AML-193 (cell line): Measurements from ENCODE around the gene CAPN13.

ENCODE experiments used
- DNase-seq, 2 experiments: peaks; one replicate each; lab custom pipeline; 2025; lab: John Stamatoyannopoulos, UW

The CAPN13 gene

GRCh38 chr2:30786923-30787685 is 20.1 kb downstream of the CAPN13 start:
- DNase-seq, result no peak

GRCh38 chr2:30784682-30785081 is 22.6 kb downstream of the CAPN13 start:
- no peak for DNase-seq

GRCh38 chr2:30781961-30782533 is 25.2 kb downstream of the CAPN13 start:
- no peak for DNase-seq

- no peak for DNase-seq
Observed at GRCh38 chr2:30781451-30781850, 25.8 kb downstream of the CAPN13 start.

- no peak for DNase-seq
Observed at GRCh38 chr2:30780776-30781330, 26.4 kb downstream of the CAPN13 start.

- DNase-seq, result no peak
Observed at GRCh38 chr2:30778611-30779010, 28.6 kb downstream of the CAPN13 start.

GRCh38 chr2:30777661-30778505 is 29.4 kb downstream of the CAPN13 start:
- DNase-seq, result no peak

GRCh38 chr2:30776831-30777635 is 30.2 kb downstream of the CAPN13 start:
- no peak for DNase-seq

GRCh38 chr2:30775833-30776232 is 31.4 kb downstream of the CAPN13 start:
- no peak for DNase-seq

GRCh38 chr2:30772021-30772705 is 35.1 kb downstream of the CAPN13 start:
- DNase-seq, result no peak

GRCh38 chr2:30770816-30771576 is 36.2 kb downstream of the CAPN13 start:
- DNase-seq, result no peak

- DNase-seq, result no peak
Observed at GRCh38 chr2:30769891-30770462, 37.3 kb downstream of the CAPN13 start.

- DNase-seq, result no peak
Observed at GRCh38 chr2:30769481-30769780, 37.8 kb downstream of the CAPN13 start.

- no peak for DNase-seq
Observed at GRCh38 chr2:30768708-30769480, 38.4 kb downstream of the CAPN13 start.

- DNase-seq, result no peak
Observed at GRCh38 chr2:30768036-30768686, 39.1 kb downstream of the CAPN13 start.

- no peak for DNase-seq
Observed at GRCh38 chr2:30766666-30767065, 40.6 kb downstream of the CAPN13 start.

- DNase-seq, result no peak
Observed at GRCh38 chr2:30765876-30766470, 41.3 kb downstream of the CAPN13 start.

- no peak for DNase-seq
Observed at GRCh38 chr2:30765191-30765590, 42.1 kb downstream of the CAPN13 start.
